Globus pallidus (tissue), 1 donor: ENCODE measurements around the gene PTOV1.

Source experiments
- DNase-seq: peaks from one replicate; pipeline ENCODE4 v3.0.0-alpha.2; 2015; ENCODE audit warnings: low spot score

Gene PTOV1

DNA sequence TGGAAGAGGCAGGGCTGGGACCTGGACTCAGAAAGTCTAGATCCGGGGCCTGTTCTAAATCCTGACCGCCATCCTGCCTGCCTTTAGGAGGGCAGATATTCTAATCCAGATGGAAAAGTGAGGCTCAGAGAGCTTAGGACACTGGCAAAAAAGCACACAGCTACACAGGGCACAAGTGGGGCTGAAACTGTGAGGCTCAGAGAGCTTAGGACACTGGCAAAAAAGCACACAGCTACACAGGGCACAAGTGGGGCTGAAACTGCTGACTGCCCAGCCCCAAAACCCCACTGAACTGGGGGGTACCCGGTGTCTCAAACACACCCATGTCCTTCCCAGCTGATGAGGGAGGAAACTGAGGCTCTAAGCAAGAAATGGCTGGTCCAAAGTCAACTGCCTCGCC, 24.2 kb downstream of the PTOV1 start:
- DNase-seq = no peak

DNA sequence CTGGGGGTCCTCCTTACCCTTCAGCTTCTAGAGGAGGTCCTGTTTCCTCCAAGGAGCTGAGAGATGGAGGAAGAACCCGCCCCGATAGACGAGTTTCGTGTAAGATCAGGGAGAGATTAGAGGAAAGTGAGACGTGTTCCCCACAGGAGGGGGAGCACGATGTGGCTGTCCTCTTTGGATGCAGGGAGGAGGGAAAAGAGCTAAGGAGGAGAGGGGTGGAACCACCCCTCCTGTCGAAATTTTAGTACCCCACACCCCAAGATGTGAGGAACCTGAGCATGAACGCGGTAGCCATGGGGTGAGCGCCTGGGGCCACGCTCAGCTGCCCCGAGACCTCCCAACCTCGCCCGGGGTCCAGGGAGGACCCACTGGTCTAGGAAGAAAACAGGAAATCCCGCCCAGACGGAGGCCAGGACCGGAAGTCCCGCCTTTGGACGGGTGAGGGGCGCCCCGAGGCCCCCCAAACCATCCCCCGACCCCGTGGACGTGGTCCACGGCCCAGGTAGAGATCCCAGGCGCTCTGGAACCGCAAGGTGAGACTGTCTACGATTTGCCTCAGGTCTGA, 25.0 kb downstream of the PTOV1 start:
- DNase-seq = peak; percentile 55

DNA sequence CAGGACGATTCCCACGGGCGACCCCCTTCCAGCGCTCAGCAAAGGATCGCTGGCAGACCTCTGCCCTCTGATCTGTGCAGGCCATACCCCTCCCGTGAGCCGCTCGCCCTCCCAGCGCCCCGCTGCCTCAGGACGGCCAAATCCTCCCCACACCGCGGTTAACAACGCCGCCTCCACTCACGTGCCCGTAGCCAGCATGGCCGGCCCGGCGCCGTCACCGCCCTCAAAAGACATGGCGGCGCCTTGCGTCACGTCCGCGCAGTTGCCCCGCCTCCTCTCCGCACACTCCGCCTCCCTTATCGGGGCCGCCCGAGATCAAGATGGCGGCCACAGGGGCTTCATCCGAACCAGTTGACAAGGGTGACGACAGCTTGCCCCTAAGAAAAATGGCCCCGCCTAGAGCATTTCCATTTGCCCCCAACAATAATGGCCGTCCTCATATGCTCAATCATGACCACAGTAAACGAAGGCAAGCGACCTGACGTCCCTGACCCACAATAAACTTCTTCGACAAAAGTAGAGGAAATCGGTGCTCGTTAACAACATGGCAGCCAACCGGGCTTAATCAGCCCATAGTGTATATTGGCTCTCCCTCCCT, 25.6 kb downstream of the PTOV1 start:
- peak; percentile 99 for DNase-seq

DNA sequence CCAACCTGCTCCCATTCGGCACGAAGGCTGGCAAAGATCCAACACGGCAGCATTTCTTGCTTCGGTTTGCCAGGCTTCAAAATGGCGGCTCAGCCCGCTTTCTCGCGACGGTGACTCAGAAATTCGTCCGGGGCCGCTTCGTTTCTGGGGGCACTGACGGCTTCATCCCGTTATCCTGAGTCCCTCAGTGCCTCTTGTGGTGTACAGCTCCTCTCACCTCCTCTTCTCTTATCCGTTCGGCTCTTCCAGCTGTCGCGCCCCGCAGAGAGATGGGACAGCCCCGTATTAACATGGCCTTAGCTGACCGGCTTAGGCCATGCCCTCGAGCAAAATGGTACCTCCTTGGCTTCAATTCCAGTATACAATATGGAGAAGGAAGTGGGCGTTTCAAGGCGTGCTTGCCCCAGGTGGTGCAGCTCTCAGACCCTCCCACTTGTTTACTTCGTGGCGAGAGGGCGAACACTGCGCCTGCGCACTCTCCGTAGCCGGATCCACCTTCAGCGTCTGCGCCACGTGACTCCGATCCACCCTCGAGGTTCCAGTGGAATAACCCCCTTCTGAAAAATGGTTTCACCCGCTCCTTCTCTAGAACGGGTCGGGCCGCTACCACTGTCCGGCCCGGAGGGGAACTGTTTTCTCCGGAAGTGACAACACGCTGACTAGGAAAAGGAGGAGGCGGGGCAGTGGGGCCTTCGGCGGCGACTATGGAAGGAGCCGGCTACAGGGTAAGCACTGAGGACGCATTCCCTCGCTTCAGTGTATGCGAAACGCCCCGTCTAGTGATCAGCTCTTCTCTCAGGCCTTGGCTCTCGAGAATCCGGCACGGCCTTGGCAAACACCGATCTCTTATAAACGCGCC, 26.3 kb downstream of the PTOV1 start, which contains the start of the genes AKT1S1 and TBC1D17:
AKT1S1 (minus strand) TSS at position 336 of the 859 bp plus-strand sequence. CDS start 4,060 bp downstream, outside the sequence.
TBC1D17 (plus strand) TSS at position 683 of the 859 bp plus-strand sequence; CDS start at position 705, 22 bp downstream.
- DNase-seq = peak; percentile 100

DNA sequence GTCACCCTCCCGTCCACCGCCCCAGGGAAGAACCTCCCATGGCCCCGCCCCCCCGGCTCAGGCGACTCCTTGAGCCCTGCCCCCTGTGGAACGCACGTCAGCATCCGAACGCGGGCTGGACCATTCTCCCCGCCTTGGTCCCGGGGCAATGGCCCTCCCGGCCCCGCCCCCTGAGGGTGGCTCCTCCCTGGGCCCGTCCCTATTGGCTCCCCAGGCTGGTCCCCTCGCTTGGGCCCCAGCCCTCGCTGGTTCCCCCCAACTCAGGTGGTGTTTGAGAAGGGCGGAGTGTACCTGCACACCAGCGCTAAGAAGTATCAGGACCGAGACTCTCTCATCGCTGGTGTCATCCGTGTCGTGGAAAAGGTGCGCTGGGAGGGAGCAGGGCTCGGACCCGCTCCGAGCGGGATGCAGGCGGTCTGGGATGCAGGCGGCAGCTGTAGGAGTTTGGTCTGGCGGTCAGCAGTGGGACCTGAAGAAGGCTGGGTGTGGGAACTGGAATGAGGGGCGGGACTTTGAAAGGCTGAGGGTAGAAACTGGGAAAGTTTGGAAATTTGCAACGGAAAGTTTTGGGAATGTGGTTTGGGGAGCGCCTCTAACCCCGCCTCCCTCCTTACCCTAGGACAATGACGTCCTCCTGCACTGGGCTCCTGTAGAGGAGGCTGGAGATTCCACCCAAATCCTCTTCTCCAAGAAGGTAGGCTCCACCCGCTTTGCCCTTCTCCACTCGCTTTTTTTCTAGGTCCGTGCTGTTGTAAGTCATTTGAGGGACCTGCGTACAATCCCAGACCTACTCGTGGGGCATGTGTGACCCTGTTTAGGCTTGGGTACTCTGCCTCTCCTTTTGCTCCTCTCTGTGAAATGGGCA, 27.2 kb downstream of the PTOV1 start:
- DNase-seq = peak; percentile 98

DNA sequence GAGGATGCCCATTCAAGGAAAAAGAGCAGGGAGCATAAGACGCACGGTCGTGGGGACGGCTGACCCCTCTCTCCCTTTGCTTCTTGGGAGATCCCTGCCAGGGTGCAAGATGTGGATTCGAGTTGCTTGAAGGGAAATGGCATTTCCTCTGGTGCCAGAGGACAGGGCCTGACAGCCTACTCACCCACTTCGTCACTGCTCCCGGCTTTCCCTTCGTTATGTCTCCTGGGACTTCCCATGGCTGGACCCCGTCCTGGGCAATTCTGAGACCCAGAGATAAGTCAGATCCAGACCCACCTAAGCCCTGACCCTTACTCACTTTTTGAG, 27.7 kb downstream of the PTOV1 start:
- DNase-seq = no peak

DNA sequence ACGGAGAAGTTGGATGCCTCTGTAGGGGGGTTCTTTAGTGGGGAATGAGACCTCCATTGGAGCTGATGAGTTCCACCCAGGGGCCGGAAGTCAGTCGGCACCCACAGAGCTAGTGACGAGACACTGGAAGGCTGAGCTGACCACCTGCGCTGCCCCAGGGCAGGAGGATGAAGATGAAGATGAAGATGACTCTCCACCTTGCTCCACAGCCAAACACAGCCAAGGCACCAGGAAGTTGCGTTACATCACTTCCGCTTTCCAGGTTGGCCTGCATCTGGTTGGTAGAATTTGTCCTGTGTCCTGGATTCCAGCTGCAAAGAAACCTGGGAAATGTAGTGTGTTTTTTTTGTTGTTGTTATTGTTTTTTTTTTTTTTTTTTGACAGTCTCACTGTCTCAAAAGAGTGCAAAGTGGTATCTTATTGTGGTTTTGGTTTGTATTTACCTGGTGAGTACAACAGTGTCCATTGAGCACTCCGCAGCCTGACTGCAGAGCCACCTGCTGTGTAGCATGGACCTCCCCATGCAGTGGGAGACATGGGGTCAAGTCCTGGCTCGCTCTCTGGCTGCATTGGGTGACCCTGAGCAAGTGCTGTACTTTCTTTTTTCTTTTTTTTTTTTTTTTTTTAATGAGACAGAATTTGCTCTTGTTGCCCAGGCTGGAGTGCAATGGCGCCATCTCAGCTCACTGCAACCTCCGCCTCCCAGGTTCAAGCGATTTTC, 28.4 kb downstream of the PTOV1 start:
- DNase-seq = no peak

DNA sequence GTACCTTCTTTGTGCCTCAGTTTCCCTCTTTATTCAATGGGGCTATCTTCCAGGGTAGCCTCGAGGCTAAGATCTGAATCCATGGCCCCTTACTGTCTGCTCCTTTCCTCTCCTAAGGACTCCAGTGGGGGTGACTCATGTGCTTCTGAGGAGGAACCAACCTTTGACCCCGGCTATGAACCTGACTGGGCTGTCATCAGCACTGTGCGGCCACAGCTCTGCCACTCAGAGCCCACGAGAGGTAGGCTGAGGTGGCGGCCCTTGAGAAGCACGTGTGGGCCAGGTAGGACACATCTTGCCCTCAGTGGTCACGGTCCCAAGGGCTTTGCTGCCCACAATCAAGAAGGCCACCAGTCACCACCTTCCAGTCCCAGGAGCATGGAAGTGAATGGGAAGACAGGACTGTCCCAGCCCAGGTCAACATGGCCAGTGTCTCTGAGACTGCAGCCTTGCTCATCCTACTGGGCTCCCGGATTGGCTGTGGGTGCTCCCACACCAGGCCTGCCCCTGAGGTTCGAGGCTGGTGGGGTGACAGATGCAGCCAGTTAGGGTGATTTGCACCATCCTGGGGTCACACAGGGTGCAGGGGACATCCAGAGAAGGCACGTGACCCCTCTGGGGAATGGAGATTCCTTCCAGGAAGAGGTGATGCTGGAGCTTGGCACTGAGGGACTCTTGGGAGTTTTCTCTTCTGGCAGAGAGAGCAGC, 29.4 kb downstream of the PTOV1 start:
- no peak for DNase-seq

DNA sequence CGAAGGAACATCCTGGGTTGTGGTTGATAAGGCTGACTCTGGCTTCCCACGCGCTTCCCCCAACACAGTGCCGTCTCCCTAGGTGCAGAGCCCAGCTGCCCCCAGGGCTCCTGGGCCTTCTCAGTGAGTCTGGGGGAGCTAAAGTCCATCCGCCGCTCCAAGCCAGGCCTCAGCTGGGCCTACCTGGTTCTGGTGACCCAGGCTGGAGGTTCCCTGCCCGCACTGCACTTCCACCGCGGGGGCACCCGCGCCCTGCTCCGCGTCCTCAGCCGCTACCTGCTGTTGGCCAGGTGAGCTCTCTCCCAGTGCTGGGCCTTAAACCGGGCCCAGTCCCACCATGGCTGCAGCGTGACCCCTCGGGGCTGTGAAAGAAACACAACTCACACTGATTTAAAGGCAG, 30.2 kb downstream of the PTOV1 start:
- no peak for DNase-seq

DNA sequence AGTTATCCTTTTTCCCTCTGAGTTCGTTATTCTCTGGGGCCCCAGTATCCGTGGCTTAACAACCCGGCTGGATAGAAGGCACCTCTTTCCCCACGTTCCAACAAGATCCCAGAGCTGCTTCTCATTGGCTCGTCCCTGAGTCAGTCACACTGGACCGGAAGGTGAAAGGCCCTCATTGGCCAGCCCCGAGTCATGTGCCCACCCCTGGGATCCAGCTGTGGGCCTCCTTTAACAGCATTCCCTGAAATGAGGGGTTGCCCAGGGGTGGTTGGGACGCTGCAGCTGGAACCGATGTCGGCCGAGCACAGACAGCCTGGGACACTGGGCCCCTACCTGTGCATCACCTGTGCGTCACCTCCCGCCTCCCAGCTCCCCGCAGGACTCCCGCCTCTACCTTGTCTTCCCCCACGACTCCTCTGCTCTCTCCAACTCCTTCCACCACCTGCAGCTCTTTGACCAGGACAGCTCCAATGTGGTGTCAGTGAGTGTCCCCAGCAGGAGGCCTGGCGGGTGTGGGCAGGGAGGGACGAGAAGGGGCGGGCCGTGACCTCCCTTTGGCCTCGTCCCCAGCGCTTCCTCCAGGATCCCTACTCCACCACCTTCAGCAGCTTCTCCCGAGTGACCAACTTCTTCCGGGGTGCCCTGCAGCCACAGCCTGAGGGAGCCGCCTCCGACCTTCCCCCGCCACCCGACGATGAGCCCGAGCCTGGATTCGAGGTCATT, 30.9 kb downstream of the PTOV1 start:
- no peak for DNase-seq

DNA sequence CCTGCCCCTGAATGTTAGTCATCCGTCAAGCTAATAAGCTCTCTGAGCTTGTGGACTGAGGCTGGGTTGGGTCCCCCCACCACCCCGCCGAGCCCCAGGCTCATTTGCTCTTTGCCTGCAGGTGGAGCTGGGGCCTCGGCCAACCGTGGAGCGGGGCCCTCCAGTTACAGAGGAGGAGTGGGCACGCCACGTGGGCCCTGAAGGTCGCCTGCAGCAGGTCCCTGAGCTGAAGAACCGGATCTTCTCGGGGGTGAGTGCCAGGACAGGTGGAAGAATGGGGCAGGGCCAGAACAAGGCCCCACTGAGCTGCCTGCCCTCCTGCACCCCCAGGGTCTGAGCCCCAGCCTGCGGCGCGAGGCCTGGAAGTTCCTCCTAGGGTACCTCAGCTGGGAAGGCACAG, 31.7 kb downstream of the PTOV1 start:
- DNase-seq = no peak

DNA sequence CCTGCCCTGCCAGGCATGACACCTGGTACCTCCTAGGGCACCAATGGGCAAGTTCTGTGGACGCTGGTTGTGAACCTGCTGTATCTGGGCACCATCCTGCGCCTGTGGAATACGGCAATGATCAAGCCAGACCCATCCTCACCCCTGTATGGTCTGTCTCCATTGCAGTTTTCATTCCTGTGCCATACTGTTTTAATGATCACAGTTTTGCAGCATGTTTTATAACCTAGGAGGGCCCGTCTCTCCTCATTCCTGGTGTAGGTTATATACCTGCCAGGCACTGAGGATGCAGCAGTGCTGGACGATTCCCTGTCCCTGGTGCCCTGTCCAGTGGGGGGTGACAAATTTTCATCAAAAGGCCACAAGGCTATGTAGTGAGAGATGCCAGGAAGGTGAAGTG, 32.1 kb downstream of the PTOV1 start:
- DNase-seq = no peak

DNA sequence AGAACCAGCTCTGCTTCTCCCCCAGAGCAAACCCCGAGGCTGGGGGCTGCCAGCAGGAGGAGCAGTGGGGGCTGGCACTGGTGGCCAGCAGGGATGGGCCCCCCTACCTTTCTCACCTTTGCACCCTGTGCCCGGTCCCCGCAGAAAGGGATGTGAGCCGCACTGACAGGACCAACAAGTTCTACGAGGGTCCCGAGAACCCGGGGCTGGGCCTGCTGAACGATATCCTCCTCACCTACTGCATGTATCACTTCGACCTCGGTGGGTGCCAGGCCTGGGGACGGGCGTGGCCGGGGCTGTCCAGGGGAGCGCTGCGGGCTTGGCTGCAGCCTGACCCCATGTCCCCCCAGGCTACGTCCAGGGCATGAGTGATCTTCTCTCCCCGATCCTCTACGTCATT, 33.1 kb downstream of the PTOV1 start:
- DNase-seq = no peak

DNA sequence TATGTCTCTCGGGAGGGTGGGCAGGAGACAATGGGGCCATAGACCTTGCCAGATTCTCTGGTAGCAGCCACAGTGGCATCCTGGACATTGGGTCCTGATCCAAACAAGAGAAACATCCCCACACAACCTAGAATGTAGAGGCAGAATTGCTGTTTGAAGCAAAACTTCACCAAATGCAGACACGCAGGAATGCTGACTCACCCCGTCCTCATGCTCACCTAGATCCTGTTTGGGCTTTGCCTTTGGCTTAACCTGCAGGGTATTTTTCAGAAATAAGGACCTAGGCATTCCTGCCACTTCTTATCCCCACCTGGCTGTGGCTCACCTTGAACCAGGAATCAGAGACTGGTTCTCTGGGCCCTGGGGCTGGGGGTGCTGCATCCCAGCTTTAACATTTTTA, 33.8 kb downstream of the PTOV1 start:
- DNase-seq = no peak

DNA sequence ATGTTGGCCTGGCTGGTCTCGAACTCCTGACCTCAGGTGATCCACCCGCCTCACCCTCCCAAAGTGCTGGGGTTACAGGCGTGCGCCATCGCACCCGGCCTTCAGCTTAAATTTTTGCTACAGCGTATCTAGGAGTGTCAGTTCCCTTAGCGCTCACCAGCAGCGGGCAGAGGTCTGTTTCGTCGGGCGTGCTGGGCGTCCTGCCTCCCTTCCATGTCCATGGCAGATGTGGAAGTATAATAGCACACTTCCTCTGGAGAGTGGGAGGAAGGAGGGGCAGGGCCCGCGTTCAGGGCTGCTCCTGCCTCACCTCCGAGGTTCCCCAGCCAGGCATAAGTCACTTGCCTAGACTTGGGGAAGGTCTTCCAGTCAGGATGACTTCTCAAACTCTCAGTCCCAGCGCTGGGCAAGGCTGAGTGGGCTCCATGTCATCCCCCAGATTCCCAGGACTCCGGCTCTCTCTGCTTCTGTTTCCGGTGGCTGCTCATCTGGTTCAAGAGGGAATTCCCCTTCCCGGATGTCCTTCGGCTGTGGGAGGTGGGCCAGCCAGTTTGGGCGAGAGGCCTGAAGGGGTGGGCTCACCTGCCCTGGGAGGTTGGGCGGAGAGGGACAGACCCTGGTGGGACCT, 36.2 kb downstream of the PTOV1 start:
- DNase-seq = no peak

DNA sequence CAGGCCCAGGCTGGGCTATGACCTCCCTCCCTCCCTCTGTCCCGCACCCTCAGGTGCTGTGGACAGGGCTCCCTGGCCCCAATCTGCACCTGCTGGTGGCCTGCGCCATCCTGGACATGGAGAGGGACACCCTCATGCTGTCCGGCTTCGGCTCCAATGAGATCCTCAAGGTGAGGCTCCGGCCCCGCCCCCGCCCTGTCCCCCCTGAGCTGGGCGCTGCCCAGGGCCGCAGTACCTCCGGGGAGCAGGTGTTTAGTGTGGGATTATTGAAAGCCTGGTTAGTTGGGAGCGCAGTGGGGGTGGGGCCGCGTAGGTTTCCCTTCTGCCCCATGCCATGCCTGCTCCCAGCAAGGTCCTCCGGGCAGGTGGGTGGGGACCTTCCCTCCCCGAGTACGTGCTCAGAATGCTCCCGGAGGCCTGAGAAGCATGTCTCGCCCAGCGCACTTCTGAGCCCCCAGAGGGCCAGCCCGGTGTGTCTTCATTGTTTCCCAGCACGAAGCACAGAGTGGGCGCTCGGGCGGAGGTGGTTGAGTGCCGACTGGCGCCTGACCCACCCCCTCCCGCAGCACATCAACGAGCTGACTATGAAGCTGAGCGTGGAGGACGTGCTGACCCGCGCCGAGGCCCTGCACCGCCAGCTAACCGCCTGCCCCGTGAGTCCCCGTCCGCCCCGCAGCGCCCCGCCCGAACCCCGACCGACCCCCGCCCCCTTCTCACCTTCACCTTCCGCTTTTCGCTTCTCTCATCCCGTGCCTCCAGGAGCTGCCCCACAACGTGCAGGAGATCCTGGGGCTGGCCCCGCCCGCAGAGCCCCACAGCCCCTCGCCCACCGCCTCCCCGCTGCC, 36.9 kb downstream of the PTOV1 start:
- DNase-seq = no peak

DNA sequence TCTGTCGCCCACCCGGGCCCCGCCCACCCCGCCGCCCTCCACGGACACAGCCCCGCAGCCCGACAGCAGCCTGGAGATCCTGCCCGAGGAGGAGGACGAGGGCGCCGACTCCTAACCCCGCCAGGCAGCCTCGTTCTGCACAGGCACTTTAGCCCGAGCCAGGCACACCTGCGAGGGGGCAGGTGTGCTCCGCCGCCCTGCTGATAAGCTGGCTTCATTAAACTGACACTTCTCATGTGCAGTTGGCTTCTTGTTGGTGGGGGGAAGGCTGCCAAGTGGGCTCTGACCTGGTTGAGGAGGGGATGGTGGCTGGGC, 37.5 kb downstream of the PTOV1 start:
- DNase-seq = no peak

DNA sequence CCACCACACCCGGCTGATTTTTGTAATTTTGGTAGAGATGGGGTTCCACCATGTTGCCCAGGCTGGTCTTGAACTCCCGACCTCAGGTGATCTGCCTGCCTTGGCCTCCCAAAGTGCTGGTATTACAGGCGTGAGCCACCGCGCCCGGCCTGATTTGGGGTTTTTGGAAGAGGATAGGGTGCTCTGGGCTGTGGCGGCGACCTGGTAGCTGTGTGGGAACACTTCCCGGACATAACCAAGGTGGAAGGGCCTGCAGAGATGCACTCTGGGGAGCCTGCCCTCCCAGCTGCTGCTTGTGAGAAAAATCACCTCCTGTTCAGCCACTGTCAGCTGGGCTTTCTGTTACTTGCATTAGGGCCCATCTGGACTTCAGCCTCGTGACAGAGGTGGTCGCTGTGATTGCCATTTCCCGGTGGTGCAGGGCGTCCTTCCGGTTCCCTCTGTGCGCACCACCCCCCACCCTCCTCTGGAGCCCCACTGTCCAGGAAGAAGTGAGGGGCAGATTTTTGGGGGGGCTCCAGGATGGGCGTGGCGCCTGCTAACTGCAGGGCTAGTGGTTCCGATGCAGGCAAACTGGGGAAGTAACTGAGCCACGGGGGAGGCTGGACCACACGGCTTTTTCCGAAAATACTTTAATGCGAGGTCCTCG, 38.2 kb downstream of the PTOV1 start:
- DNase-seq = no peak
